Colonic mucosa (tissue), 4 donors: ENCODE results near the gene FMN2. TPM values are rescaled to one million over a fixed set of nuclear protein-coding genes. Genes with fewer than 3 reads are reported as not detected.
"Not testable (repeated sequence)": the region's sequence is repeated elsewhere in the genome, so short reads cannot be mapped to it uniquely, and the experiment has no call there.

ENCODE experiments used
- DNase-seq: peaks from one replicate; pipeline ENCODE4 v3.0.0-alpha.2; 2020
- H3K27ac ChIP-seq: fragments of 200-600 bp; one replicate; pipeline ENCODE4 v1.8.0; 2021
- H3K27me3 ChIP-seq: fragments of 200-600 bp; one replicate; pipeline ENCODE4 v1.8.0; 2021
- H3K36me3 ChIP-seq: fragments of 200-600 bp; one replicate; pipeline ENCODE4 v1.8.0; 2021
- H3K4me1 ChIP-seq: fragments of 200-600 bp; one replicate; pipeline ENCODE4 v1.8.0; 2021; ENCODE audit warnings: mild to moderate bottlenecking
- H3K4me3 ChIP-seq: fragments of 200-600 bp; one replicate; pipeline ENCODE4 v1.8.0; 2021
- H3K9ac ChIP-seq, 2 donors: one replicate each; pipeline ENCODE4 v1.7.0; 2013; ENCODE audit warnings: control low read depth in 2 of 2, low read depth in 2 of 2, low read length in 2 of 2
- H3K9me3 ChIP-seq: fragments of 200-600 bp; one replicate; pipeline ENCODE4 v1.8.0; 2021
- CTCF ChIP-seq: fragments of 200-600 bp; IDR thresholded peaks from one replicate; pipeline ENCODE4 v1.8.0; 2022; ENCODE audit warnings: antibody characterized with exemption, mild to moderate bottlenecking
- intact Hi-C: fragments of 100-400 bp; cut with DNase I; formaldehyde crosslinking; loops from one replicate; pipeline ENCODE4 v1.14.1; 2022
- total RNA-seq, 2 donors: library from RNA; stranded (reverse); fragmentation: NEBNext Ultra II Directional in 1 of 2; extraction: Animal tissue kit (Norgen Biotek cat#: 25700) in 1 of 2; gene quantifications; one replicate each; pipeline ENCODE4 v1.2.1, GENCODE V29; 2021
- donor health status: healthy.
- donor health status: DM: no; HTN: no; CAD: no.
- donor health status: DM: no; HTN: no; CAD: no.

FMN2 gene
- total RNA-seq, 2 donors from 2014 or later: 0.62 to 3.0 TPM

- Histone ChIP-seq H3K4me3 (no peak overlapping the region), H3K4me1 (no peaks in the 10 kb centered on the region), H3K36me3 (no peaks in the 10 kb centered on the region), H3K9ac (no peak overlapping the region), H3K27ac (no peak overlapping the region), H3K27me3 (no peaks in the 10 kb centered on the region), H3K9me3 (no peaks in the 10 kb centered on the region)
- TF ChIP-seq CTCF: no peak
- DNase-seq: no peak
- intact Hi-C loops: no loop called here
These were observed 79.1 kb downstream of the FMN2 start for GRCh38 chr1:240170806-240171205.

GRCh38 chr1:240171907-240172306 is 80.2 kb downstream of the FMN2 start:
- Histone ChIP-seq H3K36me3 (no peaks in the 10 kb centered on the region), H3K4me3 (no peak overlapping the region), H3K27me3 (no peaks in the 10 kb centered on the region), H3K4me1 (no peaks in the 10 kb centered on the region), H3K9ac (no peak overlapping the region), H3K9me3 (no peaks in the 10 kb centered on the region), H3K27ac (no peak overlapping the region)
- DNase-seq: no peak
- intact Hi-C loops: no loop called here
- TF ChIP-seq CTCF: no peak

- Histone ChIP-seq H3K9ac (no peak overlapping the region), H3K4me3 (no peak overlapping the region), H3K36me3 (no peaks in the 10 kb centered on the region), H3K27ac (no peak overlapping the region), H3K9me3 (no peaks in the 10 kb centered on the region), H3K4me1 (no peaks in the 10 kb centered on the region), H3K27me3 (no peaks in the 10 kb centered on the region)
- DNase-seq: no peak
- TF ChIP-seq CTCF: no peak
- intact Hi-C loops: no loop called here
These were observed 82.2 kb downstream of the FMN2 start for GRCh38 chr1:240173836-240174235.

GRCh38 chr1:240174734-240175133 is 83.1 kb downstream of the FMN2 start:
- no peak for TF ChIP-seq CTCF
- Histone ChIP-seq H3K4me3 (no peak overlapping the region), H3K9me3 (no peaks in the 10 kb centered on the region), H3K27ac (no peak overlapping the region), H3K9ac (no peak overlapping the region), H3K4me1 (no peaks in the 10 kb centered on the region), H3K36me3 (no peaks in the 10 kb centered on the region), H3K27me3 (no peaks in the 10 kb centered on the region)
- no peak for DNase-seq
- intact Hi-C loops: no loop called here

- Histone ChIP-seq H3K9ac (no peak overlapping the region), H3K36me3 (no peaks in the 10 kb centered on the region), H3K27ac (no peak overlapping the region), H3K4me1 (no peaks in the 10 kb centered on the region), H3K27me3 (no peaks in the 10 kb centered on the region), H3K4me3 (no peak overlapping the region), H3K9me3 (no peaks in the 10 kb centered on the region)
- TF ChIP-seq CTCF: no peak
- no peak for DNase-seq
- intact Hi-C loops: no loop called here
These were observed 86.7 kb downstream of the FMN2 start for GRCh38 chr1:240178366-240178765.

GRCh38 chr1:240184682-240185081 is 93.0 kb downstream of the FMN2 start:
- H3K27me3 ChIP-seq, H3K9me3 ChIP-seq, H3K4me1 ChIP-seq, H3K36me3 ChIP-seq, H3K4me3 ChIP-seq, H3K27ac ChIP-seq, H3K9ac ChIP-seq, DNase-seq: not testable (repeated sequence)
- intact Hi-C loops: loop anchor here (10.0 kb wide), 1 partner anchor 160 kb away; no protein-coding TSS in a partner anchor
